Gastrocnemius medialis (tissue), 4 donors: ENCODE results near the gene WWOX.

ENCODE experiments used
- CTCF ChIP-seq, 5 experiments: fragments of 450-650 bp in 3 of 5; fragments of 200-600 bp in 2 of 5; sonication (generic) in 2 of 5; IDR thresholded peaks in 4 of 5; conservative IDR thresholded peaks in 1 of 5; 1 replicate in 4 of 5; 2 replicates in 1 of 5; pipeline ENCODE4 v1.5.1; 2016 to 2019; ENCODE audit warnings: antibody characterized with exemption in 5 of 5, mild to moderate bottlenecking in 3 of 5, moderate library complexity in 3 of 5
- POLR2A ChIP-seq, 2 donors: fragments of 450-650 bp; IDR thresholded peaks; one replicate each; pipeline ENCODE4 v1.6.1; 2017; ENCODE audit warnings: antibody characterized with exemption in 2 of 2, mild to moderate bottlenecking in 2 of 2, moderate library complexity in 2 of 2

- TF ChIP-seq POLR2A (IDR thresholded peaks at IDR 0.05) (no peak), CTCF (IDR thresholded peaks at IDR 0.05 in 4 of 5, conservative IDR thresholded peaks at IDR 0.05 in 1 of 5) (no peak)
Measured at GRCh38 chr16:78465730-78466129, 366.3 kb downstream of the WWOX start.
